RPMI8226 (cell line): Measurements from ENCODE around the gene TACR2.
"Not testable (repeated sequence)": the region's sequence is repeated elsewhere in the genome, so short reads cannot be mapped to it uniquely, and the experiment has no call there.

Experiments
- DNase-seq: peaks from one replicate; pipeline ENCODE4 v3.0.0-alpha.2; 2015

Gene TACR2

DNA sequence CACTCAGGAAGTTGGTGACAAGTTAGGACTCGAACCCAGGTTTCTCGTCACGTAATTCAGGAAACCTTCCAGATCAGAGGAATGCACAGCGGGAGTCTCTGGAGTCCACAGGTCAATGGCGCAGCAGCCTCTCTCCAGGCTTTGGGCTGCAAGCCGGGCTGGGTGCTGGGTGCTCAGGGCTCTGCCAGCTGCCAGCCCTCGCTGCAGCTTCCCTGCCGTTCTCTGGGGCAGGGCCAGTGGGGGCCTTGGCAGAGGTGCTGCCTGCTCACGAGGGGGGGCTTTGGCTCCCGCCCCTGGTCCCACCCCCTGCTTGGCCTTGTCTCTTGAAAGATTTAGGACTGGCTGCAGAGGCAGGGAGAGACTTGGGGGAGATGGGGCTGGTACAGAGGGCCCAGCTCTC lies at the start of gene TACR2:
Gene TACR2, minus strand, starts transcription at position 224 of the 400 bp plus-strand sequence. CDS start 595 bp downstream, outside the sequence.
- DNase-seq: no peak

DNA sequence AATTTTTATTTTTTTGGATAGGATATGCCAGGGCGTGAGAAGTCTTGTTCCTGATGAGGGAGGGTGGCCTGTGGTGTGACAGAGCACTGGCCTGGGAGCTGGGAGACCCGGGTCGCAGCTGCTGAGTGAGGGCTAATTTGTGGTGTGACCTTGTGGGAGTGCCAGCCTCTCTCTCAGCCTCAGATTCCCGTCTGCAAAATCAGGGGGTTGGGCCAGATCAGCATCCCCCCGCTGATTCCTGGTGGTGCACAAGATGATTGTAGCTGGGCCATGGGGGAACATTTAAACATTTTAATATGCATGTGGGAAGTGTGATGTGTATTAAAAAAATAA lies 49.4 kb upstream of the TACR2 start:
- DNase-seq: no peak

DNA sequence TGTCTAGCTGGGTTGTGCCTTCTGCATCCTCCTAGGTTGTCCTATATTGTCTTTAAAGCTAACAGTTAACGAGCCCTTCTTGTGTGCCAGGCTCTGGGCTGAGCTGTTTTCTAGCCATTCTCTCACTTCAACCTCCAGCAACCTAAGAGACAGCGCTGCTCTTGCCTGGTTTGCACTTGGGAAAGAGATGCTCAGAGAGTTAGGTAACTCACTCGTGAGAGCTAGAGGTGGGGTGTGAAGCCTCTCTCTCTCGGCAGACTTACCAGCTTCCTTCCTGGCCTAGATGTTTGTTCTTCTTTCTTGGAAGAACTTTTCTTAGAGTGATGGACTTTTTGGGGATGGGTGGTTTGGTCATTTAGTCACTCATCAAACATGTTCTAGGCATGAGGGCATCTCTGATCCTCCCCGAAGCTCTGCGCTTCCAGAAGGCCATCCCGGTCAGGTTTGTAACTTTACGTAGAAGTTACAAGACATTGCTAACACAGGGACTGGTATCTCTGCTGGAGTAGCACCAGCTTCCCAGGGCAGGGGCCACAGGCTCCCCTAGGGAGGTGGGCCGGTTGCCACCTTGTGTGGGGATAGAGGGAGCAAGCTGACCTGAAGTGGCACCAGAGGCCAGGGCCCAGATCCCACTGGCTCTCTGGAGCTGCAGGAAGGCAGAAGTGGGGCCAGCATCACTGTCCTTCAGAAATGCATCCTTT lies 48.9 kb upstream of the TACR2 start:
- DNase-seq: no peak

- no peak for DNase-seq
Observed at GRCh38 chr10:69464801-69465401, 48.2 kb upstream of the TACR2 start.

- DNase-seq: no peak
Observed at GRCh38 chr10:69464401-69464800, 47.7 kb upstream of the TACR2 start.

DNA sequence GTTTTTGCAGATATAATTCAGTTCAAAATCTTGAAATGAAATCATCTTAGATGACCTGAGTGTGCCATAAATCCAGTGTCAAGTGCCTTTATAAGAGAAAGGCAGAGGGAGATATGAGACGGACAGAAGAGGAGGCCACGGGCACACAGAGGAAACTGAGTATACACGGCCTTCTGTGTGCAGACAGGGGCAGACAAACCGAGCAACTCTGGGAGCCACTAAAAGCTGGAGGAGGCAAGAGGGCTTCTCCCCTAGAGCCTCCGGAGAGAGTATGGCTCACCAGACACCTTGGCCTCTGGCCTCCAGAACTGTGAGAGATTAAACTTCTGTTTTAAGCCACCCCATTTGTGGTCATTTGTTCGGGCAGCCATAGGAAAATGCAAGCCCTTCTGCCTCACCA lies 47.2 kb upstream of the TACR2 start:
- DNase-seq: no peak

- DNase-seq: no peak
Observed at GRCh38 chr10:69461243-69462025, 44.7 kb upstream of the TACR2 start.

DNA sequence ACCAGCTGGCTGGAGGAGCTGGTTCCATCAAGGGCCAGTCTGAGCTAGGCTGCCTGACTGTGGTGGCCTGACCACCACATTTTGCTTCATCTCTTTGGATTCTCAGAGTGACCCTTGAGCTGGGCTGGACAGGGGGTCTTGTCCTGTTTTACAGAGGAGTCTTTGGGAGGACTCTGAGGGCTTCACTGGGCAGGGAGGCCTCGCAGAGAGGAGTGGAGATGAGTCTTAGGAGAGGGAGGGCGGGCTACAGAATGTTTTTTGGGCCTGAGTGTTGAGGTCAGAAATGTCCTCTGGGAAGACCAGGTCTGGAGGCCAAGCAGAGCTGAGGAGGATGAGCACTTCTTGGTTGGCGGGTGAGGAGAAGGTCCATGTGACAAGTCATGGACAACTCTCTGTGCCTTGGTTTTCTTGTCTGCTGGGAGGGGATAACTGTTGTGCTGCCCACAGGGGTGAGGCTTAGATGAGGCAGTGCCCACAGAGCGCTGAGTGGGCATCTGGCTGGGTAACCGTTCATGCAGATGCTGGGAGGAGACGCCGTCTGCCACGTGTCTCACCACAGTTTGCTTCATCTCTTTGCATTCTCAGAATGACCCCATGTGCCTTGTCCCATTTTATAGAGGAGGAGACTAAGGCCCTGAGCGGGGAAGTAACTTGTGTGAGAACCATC lies 44.0 kb upstream of the TACR2 start:
- DNase-seq: no peak

- no peak for DNase-seq
Observed at GRCh38 chr10:69459893-69460575, 43.3 kb upstream of the TACR2 start.

DNA sequence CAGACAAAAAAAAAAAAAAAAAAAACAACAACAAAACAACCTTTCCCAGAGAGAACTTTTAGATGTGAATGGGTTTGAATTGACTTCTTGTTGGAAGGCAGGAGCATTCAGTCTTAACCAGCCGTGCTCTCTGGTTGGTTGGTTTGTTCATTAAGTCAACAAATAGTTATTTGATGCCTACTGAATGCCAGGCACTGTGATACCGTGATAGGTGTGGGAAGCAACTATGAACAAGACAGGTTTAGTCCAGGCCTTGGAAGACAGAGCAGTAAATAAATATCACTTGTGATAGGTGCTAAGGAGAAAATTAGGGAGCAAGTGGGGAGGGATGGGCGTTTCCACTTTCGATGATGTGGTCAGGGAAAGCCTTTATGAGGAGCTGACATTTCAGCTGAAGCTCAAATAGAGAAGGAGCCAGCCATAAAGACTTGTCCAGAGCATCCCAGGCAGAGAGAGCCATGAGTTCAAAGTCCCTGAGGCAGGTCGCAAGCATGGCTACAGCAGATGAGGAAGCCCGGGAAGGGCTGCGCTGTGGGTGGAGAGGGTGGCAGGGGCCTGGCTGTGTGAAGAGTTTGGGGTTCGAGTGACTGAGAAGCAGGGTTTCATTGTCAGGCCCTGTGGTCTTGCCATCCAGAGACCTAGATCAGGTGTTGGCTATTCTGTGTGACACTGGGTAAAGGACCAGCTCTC lies 42.5 kb upstream of the TACR2 start:
- no peak for DNase-seq

- DNase-seq: no peak
Observed at GRCh38 chr10:69458430-69459100, 41.8 kb upstream of the TACR2 start.

DNA sequence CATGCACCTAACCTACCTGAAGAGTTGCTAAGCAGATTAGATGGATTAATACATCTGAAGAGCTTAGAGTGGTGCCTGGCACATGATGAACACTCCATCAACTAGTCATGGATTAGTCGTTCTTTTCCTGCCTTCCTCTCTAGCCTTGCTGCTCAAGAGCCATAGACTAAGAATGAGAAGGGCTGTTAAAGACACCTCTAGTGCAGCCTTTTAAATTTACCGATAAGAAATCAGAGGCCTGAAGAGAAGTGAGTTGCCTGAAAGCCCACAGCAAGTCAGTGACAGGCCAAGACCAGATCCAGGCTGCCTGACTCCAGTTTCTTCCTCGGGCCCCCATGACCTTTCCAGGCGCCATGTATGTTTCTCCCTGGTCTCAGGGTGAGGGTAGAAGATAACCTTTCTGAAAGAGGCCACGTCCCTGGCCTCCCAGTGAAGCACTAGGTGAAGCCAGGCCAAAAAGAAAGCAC lies 41.1 kb upstream of the TACR2 start:
- no peak for DNase-seq

DNA sequence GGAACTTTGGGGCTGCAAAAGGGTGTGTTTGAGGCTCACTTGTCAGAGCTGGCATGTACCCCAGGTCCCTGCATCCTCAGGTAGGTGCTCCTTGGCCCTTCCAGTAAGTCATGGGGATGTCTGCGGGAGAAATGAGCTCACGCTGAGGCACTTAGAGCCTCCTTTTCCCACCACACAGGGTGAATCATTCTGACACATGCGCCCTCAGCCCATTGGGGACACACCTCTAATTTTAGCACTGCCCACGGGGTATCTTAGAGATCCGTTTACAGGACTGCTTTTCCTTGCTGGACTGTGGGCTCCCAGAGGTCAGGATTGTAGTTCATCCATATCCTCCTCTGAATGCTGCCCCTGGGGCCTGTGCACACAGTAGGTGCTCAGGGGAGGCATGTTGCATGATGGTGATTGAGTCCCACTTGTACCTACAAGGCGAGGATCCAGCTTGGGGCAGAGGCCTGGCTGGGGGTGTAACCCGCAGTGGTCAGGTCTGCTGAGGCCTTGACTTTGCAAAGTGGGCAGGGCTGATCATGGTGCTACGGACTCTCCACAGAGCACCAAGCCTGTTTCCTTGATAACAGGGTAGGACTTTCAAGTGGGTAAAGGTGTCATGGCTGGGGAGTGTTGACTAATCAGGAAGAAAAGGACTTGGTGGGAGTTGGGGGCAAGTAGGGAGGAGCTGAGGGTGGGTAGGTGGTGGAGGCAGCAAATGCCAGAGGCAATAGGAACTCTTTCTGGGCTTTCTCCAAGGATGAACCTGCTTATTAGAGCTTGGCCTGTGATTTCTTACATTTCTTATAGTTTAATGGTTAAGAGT lies 40.4 kb upstream of the TACR2 start:
- DNase-seq: no peak

DNA sequence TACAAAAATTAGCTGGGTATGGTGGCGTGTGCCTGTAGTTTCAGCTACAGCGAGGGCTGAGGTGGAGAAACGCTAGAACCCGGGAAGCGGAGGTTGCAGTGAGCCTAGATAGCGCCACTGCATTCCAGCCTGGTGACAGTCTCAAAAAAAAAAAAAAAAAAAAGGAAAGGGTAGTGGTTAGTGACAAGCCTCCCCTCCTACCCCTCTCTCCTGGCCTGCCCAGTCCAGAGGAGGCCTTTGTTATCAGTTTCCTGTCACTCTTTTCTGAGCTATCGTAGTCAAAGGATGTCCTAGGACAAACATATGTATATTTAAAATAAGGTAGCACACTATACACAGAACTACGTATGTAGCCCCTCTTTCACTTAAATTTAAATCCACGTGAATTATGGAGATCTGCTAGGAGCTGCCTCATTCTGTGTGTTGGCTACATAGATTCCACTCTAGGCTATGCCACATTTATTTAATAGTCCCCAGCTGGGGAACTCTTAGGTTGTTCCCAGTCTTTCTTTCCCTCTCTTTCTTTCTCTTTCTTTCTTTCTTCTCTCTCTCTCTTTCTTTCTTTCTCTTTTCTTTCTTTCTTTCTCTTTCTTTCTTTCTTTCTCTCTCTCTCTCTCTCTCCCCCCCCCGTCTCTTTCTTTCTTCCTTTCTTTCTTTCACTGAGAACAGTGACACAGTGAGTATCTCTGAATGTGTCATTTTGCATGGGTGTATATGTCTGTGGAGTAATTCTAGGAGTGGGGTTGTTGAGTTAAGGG lies 38.5 kb upstream of the TACR2 start:
- no peak for DNase-seq

DNA sequence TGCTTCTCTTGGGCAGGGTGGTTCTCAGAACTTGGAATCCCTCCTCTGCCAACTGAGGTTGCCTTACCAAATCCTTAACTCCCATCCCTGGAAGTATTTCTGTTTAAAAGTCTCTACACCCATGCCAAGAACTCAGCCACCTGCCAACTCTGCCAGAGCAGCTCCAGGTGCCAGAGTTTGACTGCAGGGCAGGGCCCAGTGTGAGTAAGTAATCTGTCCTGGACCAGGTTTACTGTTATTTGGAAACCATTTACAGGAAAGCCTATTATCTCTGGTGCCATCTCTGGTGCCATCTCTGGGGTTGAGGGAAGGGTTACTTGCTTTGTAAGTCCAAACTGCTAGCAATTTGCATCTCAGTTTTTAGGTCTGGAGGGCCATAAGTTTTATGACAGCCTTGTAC lies 37.1 kb upstream of the TACR2 start:
- no peak for DNase-seq

DNA sequence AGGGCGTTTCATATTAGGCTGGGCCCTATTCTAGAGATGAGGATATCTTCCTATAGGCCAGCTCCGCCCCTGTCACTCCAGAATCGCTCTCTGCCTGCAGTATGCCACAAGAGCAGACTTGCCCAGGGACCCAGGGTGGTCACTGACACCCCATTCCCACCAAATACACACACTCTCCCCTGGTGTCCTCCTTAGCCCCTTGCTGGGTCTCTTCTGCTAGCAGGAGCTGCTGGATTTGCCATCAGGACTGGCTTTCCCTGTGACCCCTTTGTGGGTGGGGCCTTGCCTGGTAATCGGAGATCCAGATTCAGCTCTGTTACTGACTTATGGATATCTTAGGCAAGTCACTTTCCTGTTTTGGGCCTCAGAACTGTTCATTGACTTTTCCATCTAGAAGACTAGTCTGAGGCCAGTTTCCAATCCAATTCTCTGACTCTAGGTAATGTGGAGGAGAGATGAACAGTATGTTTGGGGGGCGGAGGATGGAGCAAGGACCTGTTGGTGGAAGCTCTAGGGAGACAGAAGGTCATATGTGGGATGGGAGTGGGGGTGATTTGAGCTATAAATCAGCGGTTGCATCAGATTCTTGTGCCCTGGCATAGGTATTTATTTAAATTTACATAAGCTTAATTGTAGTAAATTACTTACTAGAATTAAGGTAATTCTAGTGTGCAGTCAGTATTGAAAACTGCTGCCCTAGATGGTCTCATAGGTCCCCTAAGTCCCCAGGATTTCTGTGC lies 36.1 kb upstream of the TACR2 start:
- no peak for DNase-seq

GRCh38 chr10:69451784-69452251 lies 35.1 kb upstream of the TACR2 start:
- DNase-seq: peak; percentile 16

- peak; percentile 69 for DNase-seq
Observed at GRCh38 chr10:69451209-69451783, 34.6 kb upstream of the TACR2 start, which contains the start of gene TSPAN15. TSPAN15 (plus strand) TSS chr10:69451465; CDS start chr10:69451595, 130 bp downstream.

DNA sequence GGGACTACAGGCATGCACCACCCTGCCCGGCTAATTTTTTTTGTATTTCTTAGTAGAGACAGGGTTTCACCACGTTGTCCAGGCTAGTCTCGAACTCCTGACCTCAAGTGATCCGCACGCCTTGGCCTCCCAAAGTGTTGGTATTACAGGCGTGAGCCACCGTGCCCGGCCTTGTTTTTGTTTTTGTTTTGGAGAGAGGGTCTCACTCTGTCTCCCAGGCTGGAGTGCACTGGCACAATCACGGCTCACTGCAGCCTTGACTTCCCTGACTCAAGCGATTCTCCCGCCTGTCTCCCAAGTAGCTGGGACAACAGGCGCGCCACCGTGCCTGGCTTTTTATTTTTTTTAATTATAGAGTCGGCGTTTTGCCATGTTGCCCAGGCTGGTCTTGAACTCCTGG lies 33.7 kb upstream of the TACR2 start:
- DNase-seq: not testable (repeated sequence)
